Mesothelial cell of epicardium (in vitro differentiated cells): ENCODE data around the gene MYL12B. TPM values are rescaled to one million over a fixed set of nuclear protein-coding genes. Genes with fewer than 3 reads are reported as not detected.
A peak's percentile ranks its signal among the peaks of the same experiment; 100 is the strongest.

Experiments used
- DNase-seq, 2 experiments: peaks; one replicate each; pipeline ENCODE4 v3.0.0; 2021; ENCODE audit warnings: low spot score in 2 of 2; ENCODE audit not compliant: unreplicated experiment in 2 of 2
- H3K27ac Mint-ChIP-seq: 2 replicates; pipeline ENCODE4 v1.8.0; 2021; ENCODE audit warnings: mixed read lengths
- H3K27me3 Mint-ChIP-seq: 2 replicates; pipeline ENCODE4 v1.8.0; 2021; ENCODE audit warnings: low read depth, mixed read lengths
- H3K36me3 Mint-ChIP-seq: 2 replicates; pipeline ENCODE4 v1.8.0; 2021; ENCODE audit warnings: mixed read lengths
- H3K4me1 Mint-ChIP-seq: 2 replicates; pipeline ENCODE4 v1.8.0; 2021; ENCODE audit warnings: mixed read lengths
- H3K4me3 Mint-ChIP-seq: 2 replicates; pipeline ENCODE4 v1.8.0; 2021; ENCODE audit warnings: mild to moderate bottlenecking, moderate library complexity, mixed read lengths
- H3K9me3 Mint-ChIP-seq: 2 replicates; pipeline ENCODE4 v1.8.0; 2021; ENCODE audit warnings: mixed read lengths
- total RNA-seq: library from RNA; stranded (reverse); gene quantifications from 3 replicates; pipeline ENCODE4 v1.2.1, GENCODE V29; 2021
- TF ChIP-seq, protein P1 (sequence below): fragments of 200-600 bp; sonication (generic); IDR thresholded peaks from one replicate; pipeline ENCODE4 v1.5.0; 2021; ENCODE audit warnings: antibody characterized with exemption; ENCODE audit not compliant: unreplicated experiment

MYL12B gene
- total RNA-seq, 1 donor from 2014 or later, result 225 TPM

DNA sequence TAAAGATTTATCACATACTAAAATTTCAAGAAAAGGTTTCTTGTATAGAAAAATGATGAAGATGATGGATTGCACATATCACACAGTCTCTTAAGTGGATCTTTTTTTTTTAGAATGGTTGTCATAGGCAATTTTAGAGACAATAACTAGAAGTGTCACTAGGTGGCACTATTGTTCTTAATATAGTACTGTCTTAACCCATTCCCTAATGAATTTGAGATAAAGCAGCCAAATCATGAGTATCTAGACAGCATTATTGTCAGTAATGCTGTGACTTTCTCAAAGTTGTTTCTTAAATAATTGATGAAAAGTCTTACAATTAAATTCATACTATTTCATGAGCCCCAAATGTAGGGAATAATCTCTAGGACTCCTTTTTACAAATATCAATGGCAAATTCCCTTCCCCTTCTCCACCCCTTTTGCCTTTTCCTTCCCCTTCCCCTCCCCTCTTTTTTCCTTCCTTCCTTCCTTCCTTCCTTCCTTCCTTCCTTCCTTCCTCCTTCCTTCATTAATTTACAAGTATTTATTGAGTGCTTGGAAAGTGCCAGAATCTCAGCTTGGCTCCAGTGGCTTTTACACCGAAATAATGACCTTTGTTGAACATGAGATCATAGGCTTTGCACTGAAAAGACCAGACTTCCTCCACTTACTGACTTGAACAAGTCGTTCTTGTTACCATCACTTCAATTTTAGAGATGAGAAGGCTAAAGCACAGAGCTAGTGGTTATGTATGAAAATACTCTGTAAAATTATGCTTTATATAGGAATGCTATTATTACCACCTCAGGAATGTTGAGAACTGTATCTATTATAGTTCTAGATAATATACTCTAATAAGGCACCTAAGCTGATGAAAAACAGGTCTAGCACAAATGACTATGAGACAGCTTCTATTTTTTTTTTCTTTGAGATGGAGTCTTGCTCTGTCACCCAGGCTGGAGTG is 19.8 kb downstream of the MYL12B start:
- Mint-ChIP-seq H3K27ac (peak overlapping the region; percentile 79), H3K9me3 (peaks cover 14% of the 10 kb centered on the region), H3K27me3 (no peaks in the 10 kb centered on the region), H3K4me3 (no peak overlapping the region), H3K36me3 (peaks cover 12% of the 10 kb centered on the region), H3K4me1 (peaks cover 14% of the 10 kb centered on the region)
- TF ChIP-seq, protein P1, sequence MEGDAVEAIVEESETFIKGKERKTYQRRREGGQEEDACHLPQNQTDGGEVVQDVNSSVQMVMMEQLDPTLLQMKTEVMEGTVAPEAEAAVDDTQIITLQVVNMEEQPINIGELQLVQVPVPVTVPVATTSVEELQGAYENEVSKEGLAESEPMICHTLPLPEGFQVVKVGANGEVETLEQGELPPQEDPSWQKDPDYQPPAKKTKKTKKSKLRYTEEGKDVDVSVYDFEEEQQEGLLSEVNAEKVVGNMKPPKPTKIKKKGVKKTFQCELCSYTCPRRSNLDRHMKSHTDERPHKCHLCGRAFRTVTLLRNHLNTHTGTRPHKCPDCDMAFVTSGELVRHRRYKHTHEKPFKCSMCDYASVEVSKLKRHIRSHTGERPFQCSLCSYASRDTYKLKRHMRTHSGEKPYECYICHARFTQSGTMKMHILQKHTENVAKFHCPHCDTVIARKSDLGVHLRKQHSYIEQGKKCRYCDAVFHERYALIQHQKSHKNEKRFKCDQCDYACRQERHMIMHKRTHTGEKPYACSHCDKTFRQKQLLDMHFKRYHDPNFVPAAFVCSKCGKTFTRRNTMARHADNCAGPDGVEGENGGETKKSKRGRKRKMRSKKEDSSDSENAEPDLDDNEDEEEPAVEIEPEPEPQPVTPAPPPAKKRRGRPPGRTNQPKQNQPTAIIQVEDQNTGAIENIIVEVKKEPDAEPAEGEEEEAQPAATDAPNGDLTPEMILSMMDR, result peak; percentile 89
- DNase-seq, result no peak

GRCh38 chr18:3283253-3283863 is 21.4 kb downstream of the MYL12B start:
- no peak for DNase-seq
- Mint-ChIP-seq H3K27me3 (no peaks in the 10 kb centered on the region), H3K27ac (peak overlapping the region; percentile 0), H3K9me3 (peaks cover 23% of the 10 kb centered on the region), H3K36me3 (peaks cover 11% of the 10 kb centered on the region), H3K4me3 (no peak overlapping the region), H3K4me1 (peaks cover 14% of the 10 kb centered on the region)
- TF ChIP-seq, protein P1, result no peak

DNA sequence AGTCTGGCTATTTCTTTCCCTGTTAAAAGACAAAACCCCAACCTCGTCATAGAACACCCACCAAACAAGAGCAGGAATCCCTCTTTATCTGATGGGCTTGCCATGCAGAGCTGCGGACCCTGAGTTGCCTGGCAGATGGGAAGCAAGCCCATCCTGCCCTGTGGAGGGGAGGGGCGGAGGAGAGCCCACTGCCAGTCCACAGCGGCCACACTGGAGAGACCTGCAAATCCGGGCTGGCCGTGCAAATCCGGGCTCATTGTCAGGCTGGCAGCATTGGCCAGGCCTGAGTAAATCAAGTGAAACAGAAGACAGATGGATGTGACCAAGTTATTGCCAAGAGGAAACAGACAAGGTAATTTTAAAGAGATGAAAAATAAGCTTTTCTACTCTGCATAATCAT is 22.0 kb downstream of the MYL12B start:
- H3K27ac Mint-ChIP-seq, result peak overlapping the region; percentile 48
- H3K9me3 Mint-ChIP-seq, result peaks cover 25% of the 10 kb centered on the region
- TF ChIP-seq, protein P1, result no peak
- H3K4me3 Mint-ChIP-seq, result no peak overlapping the region
- H3K4me1 Mint-ChIP-seq, result peaks cover 14% of the 10 kb centered on the region
- DNase-seq, result no peak
- peaks cover 12% of the 10 kb centered on the region for H3K36me3 Mint-ChIP-seq
- H3K27me3 Mint-ChIP-seq, result no peaks in the 10 kb centered on the region

GRCh38 chr18:3284501-3284900 is 22.6 kb downstream of the MYL12B start:
- H3K27me3 Mint-ChIP-seq, result no peaks in the 10 kb centered on the region
- no peak overlapping the region for H3K4me3 Mint-ChIP-seq
- TF ChIP-seq, protein P1, result no peak
- no peak overlapping the region for H3K27ac Mint-ChIP-seq
- no peak for DNase-seq
- peaks cover 30% of the 10 kb centered on the region for H3K9me3 Mint-ChIP-seq
- peaks cover 16% of the 10 kb centered on the region for H3K36me3 Mint-ChIP-seq
- H3K4me1 Mint-ChIP-seq, result peaks cover 14% of the 10 kb centered on the region

GRCh38 chr18:3286159-3286558 is 24.2 kb downstream of the MYL12B start:
- no peaks in the 10 kb centered on the region for H3K27me3 Mint-ChIP-seq
- TF ChIP-seq, protein P1, result no peak
- no peak for DNase-seq
- peaks cover 14% of the 10 kb centered on the region for H3K4me1 Mint-ChIP-seq
- peaks cover 26% of the 10 kb centered on the region for H3K36me3 Mint-ChIP-seq
- H3K27ac Mint-ChIP-seq, result no peak overlapping the region
- no peak overlapping the region for H3K4me3 Mint-ChIP-seq
- H3K9me3 Mint-ChIP-seq, result peaks cover 40% of the 10 kb centered on the region
